ENCODE data around the gene GPR89B.
"Not testable (repeated sequence)": the region's sequence is repeated elsewhere in the genome, so short reads cannot be mapped to it uniquely, and the experiment has no call there.

DNA sequence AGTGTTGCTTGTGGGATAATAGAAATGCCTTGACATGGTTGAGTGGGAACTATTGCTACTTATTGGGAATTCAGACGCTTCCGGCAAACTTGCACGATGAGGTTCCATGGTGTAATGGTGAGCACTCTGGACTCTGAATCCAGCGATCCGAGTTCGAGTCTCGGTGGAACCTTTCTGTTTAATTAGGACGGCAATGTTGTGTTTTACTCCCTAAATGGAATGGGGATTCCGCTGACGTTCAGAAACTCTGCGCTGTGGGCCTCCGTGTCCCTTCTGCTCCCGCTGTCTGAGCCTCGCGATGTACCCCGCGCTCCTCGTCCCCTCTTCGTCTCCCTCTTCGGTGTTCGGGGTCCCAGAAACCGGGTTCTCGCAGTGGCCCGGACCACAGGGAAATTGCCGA lies 104.5 kb downstream of the GPR89B start:
- not testable (repeated sequence) for TF ChIP-seq LEF1 (IDR thresholded peaks at IDR 0.05; ENCODE audit: borderline replicate concordance); ARNT (IDR thresholded peaks at IDR 0.05); FOXA1 (IDR thresholded peaks at IDR 0.05); SUZ12 (IDR thresholded peaks at IDR 0.05); BHLHE40 (IDR thresholded peaks at IDR 0.05; ENCODE audit: borderline replicate concordance); TARDBP (IDR thresholded peaks at IDR 0.05); HDGF (IDR thresholded peaks at IDR 0.05; ENCODE audit: borderline replicate concordance); FOXK2 (IDR thresholded peaks at IDR 0.05); SP1 (IDR thresholded peaks at IDR 0.05); FOXM1 (IDR thresholded peaks at IDR 0.05; ENCODE audit: borderline replicate concordance); NFRKB (IDR thresholded peaks at IDR 0.05); ZNF384 (IDR thresholded peaks at IDR 0.05)

Data from HEK293T (cell line).